Measurements from ENCODE around the gene TFB2M.
"Not testable (repeated sequence)": the region's sequence is repeated elsewhere in the genome, so short reads cannot be mapped to it uniquely, and the experiment has no call there.

Gene TFB2M, protein sequence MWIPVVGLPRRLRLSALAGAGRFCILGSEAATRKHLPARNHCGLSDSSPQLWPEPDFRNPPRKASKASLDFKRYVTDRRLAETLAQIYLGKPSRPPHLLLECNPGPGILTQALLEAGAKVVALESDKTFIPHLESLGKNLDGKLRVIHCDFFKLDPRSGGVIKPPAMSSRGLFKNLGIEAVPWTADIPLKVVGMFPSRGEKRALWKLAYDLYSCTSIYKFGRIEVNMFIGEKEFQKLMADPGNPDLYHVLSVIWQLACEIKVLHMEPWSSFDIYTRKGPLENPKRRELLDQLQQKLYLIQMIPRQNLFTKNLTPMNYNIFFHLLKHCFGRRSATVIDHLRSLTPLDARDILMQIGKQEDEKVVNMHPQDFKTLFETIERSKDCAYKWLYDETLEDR

GRCh38 chr1:246566128-246566812 lies at the start of gene TFB2M, which contains the start of gene CNST:
Gene TFB2M, minus strand, starts transcription at chr1:246566261. Its CDS starts 123 bp downstream, at chr1:246566138.
Gene CNST, plus strand, starts transcription at chr1:246566456. Its CDS starts 25,107 bp downstream, at chr1:246591563.
- peak; percentile 97 for DNase-seq

GRCh38 chr1:246613096-246613758 lies 47.2 kb upstream of the TFB2M start:
- DNase-seq: no peak

- DNase-seq: no peak
Measured at GRCh38 chr1:246609632-246610031, 43.6 kb upstream of the TFB2M start.

- no peak for DNase-seq
Measured at GRCh38 chr1:246608616-246609376, 42.7 kb upstream of the TFB2M start.

GRCh38 chr1:246607462-246607861 lies 41.4 kb upstream of the TFB2M start:
- DNase-seq: no peak

GRCh38 chr1:246605231-246605630 lies 39.2 kb upstream of the TFB2M start:
- not testable (repeated sequence) for DNase-seq

GRCh38 chr1:246602194-246602593 lies 36.1 kb upstream of the TFB2M start:
- no peak for DNase-seq

DNA sequence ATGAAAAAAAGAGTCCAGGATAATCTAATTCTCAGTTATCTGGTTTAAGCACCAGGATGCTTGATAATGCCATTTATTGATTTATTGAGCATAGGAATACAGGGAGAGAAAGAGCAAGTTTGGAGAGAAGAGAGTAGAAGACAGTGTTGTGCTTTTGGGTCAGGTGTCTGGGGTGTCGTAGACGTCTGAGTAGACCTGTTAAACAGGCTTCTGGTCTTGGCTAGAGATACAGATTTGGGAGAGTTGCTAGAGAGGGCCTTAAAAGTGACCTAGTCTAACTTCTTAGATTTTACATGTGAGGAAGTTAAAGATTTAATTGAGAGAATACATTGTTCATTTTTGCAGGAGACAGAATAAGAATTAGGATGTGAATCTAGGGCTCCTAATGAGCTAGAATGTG lies 34.5 kb upstream of the TFB2M start:
- no peak for DNase-seq

DNA sequence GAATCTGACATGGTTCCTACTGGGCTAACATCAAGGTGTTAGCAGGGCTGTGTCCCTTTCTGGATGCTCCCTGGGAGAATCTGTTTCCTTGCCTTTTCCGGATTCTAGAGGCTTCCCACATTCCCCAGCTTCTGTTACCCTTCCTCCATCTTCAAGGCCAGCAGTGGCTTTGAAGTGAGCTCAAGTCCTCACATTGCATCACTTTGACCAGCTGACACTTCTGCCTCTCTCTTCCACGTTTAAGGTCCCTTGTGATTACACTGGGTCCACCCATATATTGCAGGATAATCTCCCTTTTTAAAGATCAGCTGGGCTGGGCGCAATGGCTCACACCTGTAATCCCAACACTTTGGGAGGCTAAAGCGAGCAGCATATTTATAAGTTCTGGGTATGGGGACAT lies 33.3 kb upstream of the TFB2M start:
- DNase-seq: no peak

DNA sequence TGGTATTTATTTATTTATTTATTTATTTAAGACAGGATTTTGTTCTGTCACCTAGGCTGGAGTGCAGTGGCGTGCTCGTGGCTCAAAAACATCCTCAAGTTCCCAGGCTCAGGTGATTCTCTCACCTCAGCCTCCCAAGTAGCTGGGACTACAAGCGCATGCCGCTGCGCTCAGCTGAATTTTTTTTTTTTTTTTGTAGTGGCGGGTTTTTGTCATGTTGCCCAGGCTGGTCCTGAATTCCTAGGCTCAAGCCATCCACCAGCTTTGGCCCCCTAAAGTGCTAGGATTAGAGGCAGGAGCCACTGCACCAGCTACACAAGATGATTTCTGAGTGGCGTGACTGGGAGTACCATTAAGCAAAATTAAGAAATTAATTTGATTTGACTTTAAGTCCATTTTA lies 31.9 kb upstream of the TFB2M start:
- no peak for DNase-seq

- no peak for DNase-seq
Measured at GRCh38 chr1:246597340-246597739, 31.3 kb upstream of the TFB2M start.

DNA sequence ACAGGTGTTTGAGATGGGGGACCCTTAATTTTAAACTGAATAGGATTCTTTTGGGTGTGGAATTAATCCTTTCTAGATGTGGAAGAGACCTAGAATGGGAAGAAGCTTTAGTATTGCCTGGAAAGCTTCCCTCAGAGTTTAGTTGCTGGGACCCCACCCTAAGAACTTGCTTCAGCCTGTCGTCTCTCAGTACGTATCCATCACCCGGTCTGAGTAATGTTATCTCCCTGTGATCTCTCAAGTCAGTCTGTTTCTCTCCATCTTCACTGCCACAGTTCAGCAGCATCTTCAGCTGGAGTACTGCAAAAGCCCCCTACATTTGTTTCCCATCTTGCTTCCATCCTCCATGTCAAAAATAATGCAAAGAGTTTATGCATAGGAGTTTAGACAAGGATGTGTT lies 29.1 kb upstream of the TFB2M start:
- DNase-seq: no peak

DNA sequence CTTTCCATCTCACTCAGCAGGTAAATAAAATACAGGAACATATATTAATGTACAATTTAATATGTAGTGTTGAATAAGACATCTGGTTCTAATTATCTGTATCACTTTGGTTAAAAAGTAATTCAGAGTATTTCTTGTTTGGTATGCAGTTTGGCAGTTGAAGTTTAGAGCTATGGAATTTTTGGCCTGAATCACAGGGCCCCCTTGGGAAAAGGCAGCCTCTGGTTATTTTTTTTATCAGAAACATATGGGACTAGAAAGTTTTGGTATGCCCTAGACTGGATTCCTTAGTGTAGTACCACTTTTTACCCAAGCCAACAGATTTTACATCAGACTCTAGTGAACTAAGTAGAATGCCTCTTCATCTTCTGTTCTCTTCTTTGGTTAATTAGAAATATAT lies 26.6 kb upstream of the TFB2M start:
- no peak for DNase-seq

- DNase-seq: no peak
Measured at GRCh38 chr1:246591958-246592357, 25.9 kb upstream of the TFB2M start.

GRCh38 chr1:246591504-246591903 lies 25.4 kb upstream of the TFB2M start:
- DNase-seq: no peak

DNA sequence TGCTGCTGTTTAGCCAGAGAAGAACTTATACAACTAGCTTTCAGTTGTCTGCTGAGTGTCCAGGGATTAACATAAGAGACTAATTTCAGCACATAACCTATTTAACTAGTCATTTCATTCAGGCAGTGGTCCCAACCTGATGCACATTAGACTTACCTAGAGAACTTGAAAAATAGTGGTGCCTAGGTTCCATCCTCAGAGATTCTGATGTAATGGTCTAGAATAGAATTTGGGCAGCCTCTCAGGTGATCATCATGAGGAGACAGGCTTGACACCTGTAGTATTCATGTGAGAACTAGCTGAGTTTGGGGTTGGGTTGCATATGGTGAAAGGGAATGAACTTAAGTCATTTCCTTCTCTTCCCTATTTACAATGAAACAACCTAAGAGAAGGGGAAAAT lies 25.0 kb upstream of the TFB2M start:
- no peak for DNase-seq

DNA sequence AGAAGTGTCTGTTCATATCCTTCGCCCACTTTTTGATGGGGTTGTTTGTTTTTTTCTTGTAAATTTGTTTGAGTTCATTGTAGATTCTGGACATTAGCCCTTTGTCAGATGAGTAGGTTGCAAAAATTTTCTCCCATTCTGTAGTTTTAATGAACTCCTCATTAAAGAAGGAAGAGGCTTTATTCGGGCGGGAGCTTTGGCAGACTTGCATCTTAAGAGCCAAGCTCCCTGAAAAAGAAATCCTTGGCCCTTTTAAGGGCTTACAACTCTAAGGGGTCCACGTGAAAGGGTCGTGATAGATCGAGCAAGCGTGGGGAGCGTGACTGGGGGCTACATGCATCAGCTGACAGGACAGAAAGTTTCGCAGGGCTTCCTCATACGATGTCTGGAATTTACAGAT lies 23.9 kb upstream of the TFB2M start:
- not testable (repeated sequence) for DNase-seq

GRCh38 chr1:246588159-246588721 lies 22.2 kb upstream of the TFB2M start:
- DNase-seq: no peak

DNA sequence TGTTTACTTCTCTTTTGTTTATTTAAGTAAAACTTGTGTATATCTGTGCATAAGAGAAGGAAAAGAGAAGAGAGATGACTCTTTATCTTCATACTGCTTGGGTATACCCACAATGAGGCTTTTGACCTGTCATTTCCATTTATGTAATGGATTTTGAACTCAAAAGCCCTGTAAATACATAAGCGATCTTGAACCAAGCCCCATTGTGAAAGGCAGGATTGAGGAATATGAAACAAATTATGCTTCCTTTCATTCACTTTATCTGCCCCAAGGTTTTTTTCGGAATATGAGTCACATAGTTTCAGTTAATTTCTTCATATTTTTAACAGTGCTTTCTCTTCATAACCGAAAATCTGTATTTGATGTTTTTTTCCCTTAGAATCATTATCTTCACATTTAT lies 21.5 kb upstream of the TFB2M start:
- DNase-seq: no peak

DNA sequence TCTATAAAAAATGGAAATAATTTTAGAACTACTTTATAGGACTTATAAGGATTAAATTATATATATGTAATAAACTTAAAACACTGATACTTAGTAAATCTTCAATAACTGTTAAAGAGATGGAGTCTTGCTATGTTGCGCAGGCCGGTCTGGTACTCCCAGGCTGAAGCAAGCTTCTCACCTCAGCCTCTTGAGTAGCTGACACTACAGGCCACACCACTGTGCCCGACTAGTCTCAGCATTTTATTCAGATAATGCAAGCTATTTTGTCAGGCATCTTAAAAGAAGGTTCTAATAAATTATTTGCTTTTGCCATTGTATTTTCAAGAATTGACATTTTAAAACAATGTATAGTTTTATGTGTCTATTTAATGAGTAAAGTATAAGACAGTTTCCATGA lies 21.0 kb upstream of the TFB2M start:
- no peak for DNase-seq

DNA sequence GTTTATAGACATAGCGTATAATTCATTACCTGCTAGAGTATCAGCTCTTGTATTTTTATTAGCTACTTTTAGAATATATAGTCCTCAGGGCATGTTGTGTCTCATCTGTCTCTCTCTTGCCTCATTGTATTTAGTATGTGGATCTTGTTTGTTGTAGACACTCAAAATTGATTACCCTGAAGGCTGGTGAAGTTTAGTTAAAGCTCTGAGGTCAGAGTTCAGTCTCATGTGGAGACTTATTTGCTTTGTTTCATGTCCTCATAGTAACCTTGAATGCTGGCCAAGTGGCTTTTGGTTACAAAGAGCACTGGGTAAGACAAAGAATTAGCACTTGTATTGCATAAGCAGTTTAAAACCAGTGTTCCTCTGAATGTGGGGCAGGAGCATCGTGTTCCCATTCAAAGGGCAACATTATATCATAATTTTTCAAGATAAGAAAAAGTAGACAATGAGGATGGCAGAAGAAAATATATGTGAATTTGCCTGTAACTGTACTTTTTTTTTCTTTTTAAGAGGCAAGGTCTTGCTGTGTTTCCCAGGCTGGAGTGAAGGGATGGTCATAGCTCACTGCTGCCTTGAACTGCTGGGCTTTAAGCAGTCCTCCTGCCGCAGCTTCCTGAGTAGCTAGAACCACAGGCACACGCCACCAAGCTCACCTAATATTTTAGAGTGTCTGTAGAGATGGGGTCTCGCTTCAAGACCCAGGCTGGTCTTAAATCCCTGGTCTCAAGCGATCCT lies 17.6 kb upstream of the TFB2M start:
- no peak for DNase-seq

GRCh38 chr1:246583056-246583440 lies 17.0 kb upstream of the TFB2M start:
- no peak for DNase-seq
